ENCODE measurements around the gene NOVA2. TPM values are rescaled to one million over a fixed set of nuclear protein-coding genes. Genes with fewer than 3 reads are reported as not detected.

NOVA2 gene
- total RNA-seq, 2 donors from 2014 or later, result 0.03 TPM; not detected in 1

- no peaks in the 10 kb centered on the region for H3K4me1 Mint-ChIP-seq
- H3K4me3 Mint-ChIP-seq, result no peak overlapping the region
- peaks cover 35% of the 10 kb centered on the region for H3K27me3 Mint-ChIP-seq
- no peak overlapping the region for H3K27ac Mint-ChIP-seq
- no peaks in the 10 kb centered on the region for H3K36me3 Mint-ChIP-seq (ENCODE audit: low read depth)
- ATAC-seq (replicated peaks), result no peak
- no peaks in the 10 kb centered on the region for H3K9me3 Mint-ChIP-seq
These were observed 12.9 kb downstream of the NOVA2 start for GRCh38 chr19:45960595-45961235.

- H3K4me1 Mint-ChIP-seq, result peaks cover 7% of the 10 kb centered on the region
- no peaks in the 10 kb centered on the region for H3K36me3 Mint-ChIP-seq (ENCODE audit: low read depth)
These were observed 14.1 kb downstream of the NOVA2 start for GRCh38 chr19:45959517-45960025.

GRCh38 chr19:45958769-45959516 lies 14.7 kb downstream of the NOVA2 start:
- Mint-ChIP-seq H3K4me1 (peaks cover 7% of the 10 kb centered on the region), H3K27ac (no peak overlapping the region), H3K36me3 (ENCODE audit: low read depth) (no peaks in the 10 kb centered on the region), H3K4me3 (no peak overlapping the region), H3K9me3 (no peaks in the 10 kb centered on the region), H3K27me3 (peaks cover 39% of the 10 kb centered on the region)
- ATAC-seq (replicated peaks), result no peak

More at GRCh38 chr19:45959517-45960025, 14.1 kb downstream of the NOVA2 start:
- Mint-ChIP-seq H3K4me3 (no peak overlapping the region), H3K9me3 (no peaks in the 10 kb centered on the region), H3K27ac (no peak overlapping the region), H3K27me3 (peaks cover 39% of the 10 kb centered on the region)
- no peak for ATAC-seq (replicated peaks)

- Mint-ChIP-seq H3K4me3 (no peak overlapping the region), H3K36me3 (ENCODE audit: low read depth) (no peaks in the 10 kb centered on the region), H3K27me3 (peaks cover 42% of the 10 kb centered on the region), H3K9me3 (peaks cover 1% of the 10 kb centered on the region), H3K27ac (no peak overlapping the region), H3K4me1 (peaks cover 8% of the 10 kb centered on the region)
- ATAC-seq (replicated peaks), result no peak
These were observed 15.3 kb downstream of the NOVA2 start for GRCh38 chr19:45958320-45958719.

- H3K9me3 Mint-ChIP-seq, result peaks cover 3% of the 10 kb centered on the region
- no peak overlapping the region for H3K4me3 Mint-ChIP-seq
- H3K27ac Mint-ChIP-seq, result no peak overlapping the region
These were observed 17.6 kb downstream of the NOVA2 start for GRCh38 chr19:45955905-45956608.

GRCh38 chr19:45954156-45954555 lies 19.5 kb downstream of the NOVA2 start:
- H3K9me3 Mint-ChIP-seq, result peaks cover 3% of the 10 kb centered on the region
- no peaks in the 10 kb centered on the region for H3K36me3 Mint-ChIP-seq (ENCODE audit: low read depth)
- H3K27me3 Mint-ChIP-seq, result peaks cover 28% of the 10 kb centered on the region
- H3K4me1 Mint-ChIP-seq, result peaks cover 12% of the 10 kb centered on the region
- no peak overlapping the region for H3K4me3 Mint-ChIP-seq
- H3K27ac Mint-ChIP-seq, result no peak overlapping the region
- no peak for ATAC-seq (replicated peaks)

More at GRCh38 chr19:45955905-45956608, 17.6 kb downstream of the NOVA2 start:
- Mint-ChIP-seq H3K27me3 (peaks cover 35% of the 10 kb centered on the region), H3K36me3 (ENCODE audit: low read depth) (no peaks in the 10 kb centered on the region), H3K4me1 (peaks cover 12% of the 10 kb centered on the region)
- no peak for ATAC-seq (replicated peaks)

- Mint-ChIP-seq H3K9me3 (peaks cover 3% of the 10 kb centered on the region), H3K36me3 (ENCODE audit: low read depth) (no peaks in the 10 kb centered on the region), H3K4me1 (peaks cover 12% of the 10 kb centered on the region), H3K4me3 (peak overlapping the region; percentile 79), H3K27me3 (peaks cover 28% of the 10 kb centered on the region), H3K27ac (no peak overlapping the region)
- no peak for ATAC-seq (replicated peaks)
These were observed 20.0 kb downstream of the NOVA2 start for GRCh38 chr19:45953676-45954075.

GRCh38 chr19:45952686-45953505 lies 20.8 kb downstream of the NOVA2 start:
- peak overlapping the region; percentile 79 for H3K4me3 Mint-ChIP-seq

GRCh38 chr19:45952341-45952685 lies 21.4 kb downstream of the NOVA2 start:
- H3K9me3 Mint-ChIP-seq, result peaks cover 3% of the 10 kb centered on the region
- no peaks in the 10 kb centered on the region for H3K36me3 Mint-ChIP-seq (ENCODE audit: low read depth)
- peak overlapping the region; percentile 79 for H3K4me3 Mint-ChIP-seq
- peaks cover 12% of the 10 kb centered on the region for H3K4me1 Mint-ChIP-seq
- H3K27me3 Mint-ChIP-seq, result peaks cover 24% of the 10 kb centered on the region
- no peak for ATAC-seq (replicated peaks)
- no peak overlapping the region for H3K27ac Mint-ChIP-seq

More at GRCh38 chr19:45952686-45953505, 20.8 kb downstream of the NOVA2 start:
- peaks cover 3% of the 10 kb centered on the region for H3K9me3 Mint-ChIP-seq
- peak; percentile 67 for ATAC-seq (replicated peaks)
- peaks cover 24% of the 10 kb centered on the region for H3K27me3 Mint-ChIP-seq
- no peak overlapping the region for H3K27ac Mint-ChIP-seq
- H3K36me3 Mint-ChIP-seq (ENCODE audit: low read depth), result no peaks in the 10 kb centered on the region
- H3K4me1 Mint-ChIP-seq, result peaks cover 12% of the 10 kb centered on the region

GRCh38 chr19:45947926-45948325 lies 25.7 kb downstream of the NOVA2 start:
- no peaks in the 10 kb centered on the region for H3K9me3 Mint-ChIP-seq
- no peak overlapping the region for H3K4me3 Mint-ChIP-seq
- no peaks in the 10 kb centered on the region for H3K36me3 Mint-ChIP-seq (ENCODE audit: low read depth)
- peaks cover 23% of the 10 kb centered on the region for H3K27me3 Mint-ChIP-seq
- H3K27ac Mint-ChIP-seq, result no peak overlapping the region
- no peaks in the 10 kb centered on the region for H3K4me1 Mint-ChIP-seq
- peak; percentile 29 for ATAC-seq (replicated peaks)

- Mint-ChIP-seq H3K36me3 (ENCODE audit: low read depth) (no peaks in the 10 kb centered on the region), H3K4me1 (peaks cover 6% of the 10 kb centered on the region)
- no peak for ATAC-seq (replicated peaks)
These were observed 33.2 kb downstream of the NOVA2 start for GRCh38 chr19:45940515-45940805.

GRCh38 chr19:45939792-45940514 lies 33.7 kb downstream of the NOVA2 start:
- no peaks in the 10 kb centered on the region for H3K36me3 Mint-ChIP-seq (ENCODE audit: low read depth)
- H3K27ac Mint-ChIP-seq, result no peak overlapping the region
- no peak overlapping the region for H3K4me3 Mint-ChIP-seq
- H3K9me3 Mint-ChIP-seq, result peaks cover 3% of the 10 kb centered on the region
- peaks cover 6% of the 10 kb centered on the region for H3K4me1 Mint-ChIP-seq
- no peak for ATAC-seq (replicated peaks)
- H3K27me3 Mint-ChIP-seq, result peaks cover 24% of the 10 kb centered on the region

More at GRCh38 chr19:45940515-45940805, 33.2 kb downstream of the NOVA2 start:
- peaks cover 21% of the 10 kb centered on the region for H3K27me3 Mint-ChIP-seq
- no peak overlapping the region for H3K27ac Mint-ChIP-seq
- H3K9me3 Mint-ChIP-seq, result peaks cover 3% of the 10 kb centered on the region
- no peak overlapping the region for H3K4me3 Mint-ChIP-seq

GRCh38 chr19:45938733-45939319 lies 34.8 kb downstream of the NOVA2 start:
- ATAC-seq (replicated peaks), result no peak
- Mint-ChIP-seq H3K4me3 (no peak overlapping the region), H3K4me1 (peaks cover 6% of the 10 kb centered on the region), H3K27ac (no peak overlapping the region), H3K9me3 (peaks cover 3% of the 10 kb centered on the region), H3K27me3 (peaks cover 28% of the 10 kb centered on the region), H3K36me3 (ENCODE audit: low read depth) (no peaks in the 10 kb centered on the region)
